GM23338 (cell line): Measurements from ENCODE around the gene CFAP157. TPM values are rescaled to one million over a fixed set of nuclear protein-coding genes. Genes with fewer than 3 reads are reported as not detected.

Source experiments
- ATAC-seq: fragments of 200-7000 bp; cut with Tn5 transposase; 3 replicates; pipeline ENCODE4 v1.9.1; 2020
- DNase-seq: peaks from one replicate; pipeline ENCODE4 v3.0.0-alpha.2; 2015; ENCODE audit warnings: low spot score
- H2AFZ ChIP-seq: fragments of 200-600 bp; sonication (generic); 2 replicates; pipeline ENCODE4 v1.8.0; 2016; ENCODE audit warnings: antibody characterized with exemption, mild to moderate bottlenecking, moderate library complexity
- H3F3A ChIP-seq: fragments of 200-600 bp; sonication (generic); replicated peaks from 2 replicates; pipeline ENCODE4 v1.8.0; 2017; ENCODE audit warnings: antibody characterized with exemption, mixed run types, low read depth
- H3K27ac ChIP-seq: fragments of 200-600 bp; sonication (generic); 2 replicates; pipeline ENCODE4 v1.6.1; 2016; ENCODE audit warnings: low read depth
- H3K27me3 ChIP-seq: fragments of 200-600 bp; sonication (generic); 2 replicates; pipeline ENCODE4 v1.8.0; 2016; ENCODE audit warnings: mild to moderate bottlenecking, mixed run types, moderate library complexity; ENCODE audit not compliant: insufficient read depth
- H3K36me3 ChIP-seq: fragments of 200-600 bp; sonication (generic); 2 replicates; pipeline ENCODE4 v1.8.0; 2016; ENCODE audit warnings: mild to moderate bottlenecking; ENCODE audit not compliant: insufficient read depth
- H3K4me1 ChIP-seq: fragments of 200-600 bp; sonication (generic); 2 replicates; pipeline ENCODE4 v1.8.0; 2016; ENCODE audit warnings: mild to moderate bottlenecking, moderate library complexity; ENCODE audit not compliant: insufficient read depth
- H3K4me2 ChIP-seq: fragments of 200-600 bp; sonication (generic); 2 replicates; pipeline ENCODE4 v1.7.1; 2017; ENCODE audit warnings: mixed run types
- H3K4me3 ChIP-seq: fragments of 200-600 bp; sonication (generic); 2 replicates; pipeline ENCODE4 v1.6.1; 2016; ENCODE audit warnings: mixed run types
- H3K79me2 ChIP-seq: fragments of 200-600 bp; sonication (generic); replicated peaks from 2 replicates; pipeline ENCODE4 v1.8.0; 2017; ENCODE audit warnings: mild to moderate bottlenecking; ENCODE audit not compliant: insufficient read depth
- H3K9me2 ChIP-seq: fragments of 200-600 bp; sonication (generic); 2 replicates; pipeline ENCODE4 v1.8.0; 2017; ENCODE audit not compliant: insufficient read depth
- H4K20me1 ChIP-seq: fragments of 200-600 bp; sonication (generic); replicated peaks from 2 replicates; pipeline ENCODE4 v1.8.0; 2017; ENCODE audit warnings: mild to moderate bottlenecking; ENCODE audit not compliant: insufficient read depth
- H3K27ac Mint-ChIP-seq: 2 replicates; pipeline ENCODE4 v1.8.0; 2020; ENCODE audit warnings: inconsistent platforms, mild to moderate bottlenecking, moderate library complexity, mixed read lengths
- H3K27me3 Mint-ChIP-seq: 3 replicates; pipeline ENCODE4 v1.8.0; 2022; ENCODE audit warnings: low read depth, mild to moderate bottlenecking, moderate library complexity, mixed read lengths, inconsistent platforms; ENCODE audit not compliant: insufficient read depth, poor library complexity
- H3K36me3 Mint-ChIP-seq: 3 replicates; pipeline ENCODE4 v1.8.0; 2021; ENCODE audit warnings: low read depth, mild to moderate bottlenecking, inconsistent platforms, moderate library complexity, mixed read lengths
- H3K4me1 Mint-ChIP-seq: 3 replicates; pipeline ENCODE4 v1.8.0; 2020; ENCODE audit warnings: mild to moderate bottlenecking, inconsistent platforms, mixed read lengths
- H3K4me3 Mint-ChIP-seq: 3 replicates; pipeline ENCODE4 v1.8.0; 2021; ENCODE audit warnings: moderate library complexity, mild to moderate bottlenecking, inconsistent platforms, mixed read lengths
- H3K9me3 Mint-ChIP-seq: 3 replicates; pipeline ENCODE4 v1.8.0; 2020; ENCODE audit warnings: moderate library complexity, mild to moderate bottlenecking, inconsistent platforms, mixed read lengths
- CTCF ChIP-seq, 2 experiments: fragments of 200-600 bp in 1 of 2; sonication (generic) in 1 of 2; conservative IDR thresholded peaks; 2 replicates each; pipeline versions ENCODE4 v1.5.1 to v1.6.1; 2016 to 2017; ENCODE audit warnings: antibody characterized with exemption in 2 of 2, low read depth in 2 of 2, mild to moderate bottlenecking in 2 of 2, moderate library complexity in 1 of 2
- EZH2 ChIP-seq: fragments of 200-600 bp; sonication (generic); IDR thresholded peaks from one replicate; pipeline ENCODE4 v1.8.0; 2017; ENCODE audit warnings: antibody characterized with exemption, mild to moderate bottlenecking, low read depth; ENCODE audit not compliant: unreplicated experiment
- EZH2phosphoT487 ChIP-seq: fragments of 200-600 bp; sonication (generic); IDR thresholded peaks from one replicate; pipeline ENCODE4 v1.8.1; 2018; ENCODE audit warnings: antibody characterized with exemption; ENCODE audit not compliant: unreplicated experiment
- NANOG ChIP-seq: IDR thresholded peaks from 2 replicates; pipeline ENCODE4 v1.6.1; 2016; ENCODE audit warnings: antibody characterized with exemption, borderline replicate concordance
- POLR2AphosphoS5 ChIP-seq: IDR thresholded peaks from 2 replicates; pipeline ENCODE4 v1.6.1; 2016; ENCODE audit warnings: antibody characterized with exemption, low read depth
- STAT1 ChIP-seq: IDR thresholded peaks from one replicate; pipeline ENCODE4 v1.6.1; 2016; ENCODE audit warnings: antibody characterized with exemption; ENCODE audit not compliant: unreplicated experiment
- ZNF331 ChIP-seq: fragments of 250-450 bp; sonication (Bioruptor Pico); IDR thresholded peaks from 2 replicates; pipeline ENCODE4 v1.5.0; 2020; ENCODE audit warnings: low read depth, mild to moderate bottlenecking, moderate library complexity
- ZNF462 ChIP-seq: fragments of 250-450 bp; sonication (Bioruptor Pico); IDR thresholded peaks from 2 replicates; pipeline ENCODE4 v1.5.0; 2020; ENCODE audit warnings: mild to moderate bottlenecking, moderate library complexity
- polyA plus RNA-seq: library from polyadenylated mRNA; unstranded; fragments of >200 nt; fragmentation: Nextera tagmentation; extraction: Ambion mirVana; gene quantifications from 2 replicates; pipeline ENCODE4 v1.2.1, GENCODE V29; 2016
- total RNA-seq: library from RNA; depleted of rRNA; stranded (reverse); fragments of >200 nt; shearing (Covaris generic); gene quantifications from 2 replicates; pipeline ENCODE4 v1.2.3, GENCODE V29; 2014

Gene CFAP157
- total and polyA plus RNA-seq, 2 experiments from 2014 or later = 0.17 to 0.55 TPM

- TF ChIP-seq ZNF462 = no peak
These were observed 4.5 kb downstream of the CFAP157 start (continued) for GRCh38 chr9:127711226-127711701.

- no peaks in the 10 kb centered on the region for H3K79me2 ChIP-seq
- no peak overlapping the region for H3K4me3 ChIP-seq
- H3K9me2 ChIP-seq = no peaks in the 10 kb centered on the region
- no peak overlapping the region for H3K27ac Mint-ChIP-seq
- H3K36me3 Mint-ChIP-seq = no peaks in the 10 kb centered on the region; the same call in 2 of the 3 replicates
- peaks cover 10% of the 10 kb centered on the region for H3K4me1 ChIP-seq
- peaks cover 29% of the 10 kb centered on the region for H3K4me1 Mint-ChIP-seq
- H3K27me3 ChIP-seq = no peaks in the 10 kb centered on the region
- TF ChIP-seq EZH2phosphoT487 (no peak), STAT1 (no peak), EZH2 (no peak), ZNF462 (no peak), POLR2AphosphoS5 (no peak), CTCF (conservative IDR thresholded peaks at IDR 0.05; ENCODE audit: low read depth in 2 of 2) (0 out of 4 replicates have a peak, but pooled peaks of 1 of the 2 experiments have one; percentile 6), NANOG (no peak), ZNF331 (no peak)
- H4K20me1 ChIP-seq = no peaks in the 10 kb centered on the region
- H3K36me3 ChIP-seq = no peaks in the 10 kb centered on the region
- no peak overlapping the region for H3K27ac ChIP-seq
- peaks cover 4% of the 10 kb centered on the region; the same call in 2 of the 3 replicates for H3K9me3 Mint-ChIP-seq
- peaks cover 15% of the 10 kb centered on the region for H3K27me3 Mint-ChIP-seq
- peak; percentile 68 for DNase-seq
- no peak overlapping the region for H2AFZ ChIP-seq
- peak; percentile 31 for ATAC-seq
- 0 out of 2 replicates have a peak, but pooled peaks cover 12% of the 10 kb centered on the region for H3F3A ChIP-seq
- H3K4me2 ChIP-seq = peak overlapping the region; percentile 51
- no peak overlapping the region for H3K4me3 Mint-ChIP-seq
These were observed 5.1 kb downstream of the CFAP157 start for GRCh38 chr9:127711831-127712274.
